NCI-H2171 treated with DMSO at 0.1 percent for 48 hours (cell line): ENCODE results near the gene LARP4B.

Experiments used
- DNase-seq: peaks from one replicate; lab custom pipeline; 2025; lab: John Stamatoyannopoulos, UW

LARP4B gene

DNA sequence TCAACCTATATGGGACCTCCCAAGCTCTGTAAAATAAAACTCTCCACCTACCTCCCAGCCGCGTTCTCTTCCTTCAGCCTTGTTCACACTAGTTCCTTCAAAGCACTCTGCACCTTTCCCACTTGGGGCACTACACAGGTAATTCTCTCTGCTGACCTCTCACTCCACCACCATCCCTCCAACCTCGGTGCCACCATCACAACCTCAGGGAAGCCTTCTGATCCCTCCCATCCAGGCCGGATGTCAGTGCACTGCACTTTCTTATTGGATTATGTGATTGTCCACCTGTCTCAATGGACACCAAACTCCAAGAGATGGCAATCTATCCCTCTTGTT lies 7.0 kb downstream of the LARP4B start:
- no peak for DNase-seq

DNA sequence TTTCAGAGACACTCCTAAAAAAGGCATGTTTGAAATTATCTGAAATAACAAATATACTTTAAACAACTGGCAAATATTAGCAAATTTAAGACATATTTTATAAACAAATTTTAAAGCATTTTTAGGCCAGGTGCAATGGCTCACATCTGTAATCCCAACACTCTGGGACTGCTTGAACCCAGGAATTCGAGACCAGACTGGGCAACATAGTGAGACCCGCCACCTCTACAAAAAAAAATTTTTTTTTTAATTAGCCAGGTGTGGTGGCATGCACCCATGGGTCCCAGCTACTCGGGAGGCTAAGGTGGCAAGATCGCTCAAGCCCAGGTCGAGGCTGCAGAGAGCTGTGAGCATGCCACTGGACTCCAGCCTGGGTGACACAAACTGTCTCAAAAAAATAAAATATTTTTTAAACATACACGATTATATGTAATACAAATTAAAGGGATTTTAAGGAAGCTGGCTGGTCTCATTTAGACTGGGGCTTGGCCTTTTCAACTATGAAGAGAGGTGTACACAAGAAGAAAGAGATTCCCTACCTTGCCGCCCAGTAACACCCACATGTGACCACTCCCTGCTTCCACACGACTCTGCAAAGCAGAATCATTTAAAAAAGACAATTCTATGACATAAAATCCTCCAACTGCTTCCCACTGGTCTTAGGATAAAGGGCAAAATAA lies 7.5 kb downstream of the LARP4B start:
- no peak for DNase-seq

DNA sequence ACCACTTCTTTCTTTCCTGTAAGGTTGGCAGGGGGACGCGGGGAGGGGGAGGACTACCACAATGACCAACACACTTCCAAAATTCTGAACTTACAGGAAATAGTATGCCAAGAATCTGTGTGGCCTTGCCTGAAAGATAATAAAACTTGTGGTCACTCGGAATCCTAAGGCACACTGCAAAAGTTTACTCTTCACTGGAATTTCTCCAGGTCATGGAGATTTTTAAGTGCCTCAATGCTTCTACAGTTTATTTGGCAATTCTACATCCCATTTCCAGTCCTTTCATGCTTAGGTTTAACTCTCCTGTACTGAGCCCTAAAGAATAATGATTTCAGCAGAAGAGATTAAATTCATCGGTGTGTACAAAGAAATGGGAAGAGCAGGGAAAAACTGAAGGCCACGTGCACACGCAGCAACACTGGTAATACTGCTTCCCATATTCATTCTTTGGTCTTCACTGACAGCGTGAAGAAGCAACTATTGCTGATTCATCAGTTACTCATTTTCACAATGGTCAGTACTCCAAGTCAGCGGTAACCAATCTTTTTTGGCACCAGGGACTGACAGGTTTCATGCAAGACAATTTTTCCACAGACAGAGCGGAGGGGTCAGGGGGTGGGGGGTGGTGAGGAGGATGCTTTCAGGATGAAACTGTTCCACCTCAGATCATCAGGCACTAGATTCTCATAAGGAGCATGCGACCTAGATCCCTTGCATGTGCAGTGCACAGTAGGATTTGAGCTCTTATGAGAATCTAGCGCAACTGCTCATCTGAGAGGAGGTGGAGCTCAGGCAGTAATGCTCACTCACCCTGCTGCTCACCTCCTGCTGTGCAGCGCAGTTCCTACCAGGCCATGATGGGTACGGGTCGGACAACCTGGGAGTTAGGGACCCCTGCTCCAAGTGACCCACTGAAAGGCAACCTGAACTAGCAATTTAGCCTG lies 9.8 kb downstream of the LARP4B start:
- no peak for DNase-seq

DNA sequence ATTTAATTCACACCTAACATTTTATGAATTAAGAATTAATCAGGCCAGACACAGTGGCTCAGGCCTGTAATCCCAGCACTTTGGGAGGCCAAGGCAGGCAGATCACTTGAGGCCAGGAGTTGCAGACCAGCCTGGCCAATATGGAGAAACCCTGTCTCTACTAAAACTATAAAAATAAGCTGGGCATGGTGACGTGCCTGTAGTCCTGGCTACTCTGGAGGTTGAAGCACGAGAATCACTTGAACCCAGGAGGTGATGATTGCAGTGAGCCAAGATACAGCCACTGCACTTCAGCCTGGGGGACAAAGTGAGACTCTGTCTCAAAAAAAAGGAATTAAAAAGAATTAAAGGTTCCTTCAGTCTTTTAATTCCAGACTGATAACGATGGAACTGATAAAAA lies 11.1 kb downstream of the LARP4B start:
- no peak for DNase-seq

DNA sequence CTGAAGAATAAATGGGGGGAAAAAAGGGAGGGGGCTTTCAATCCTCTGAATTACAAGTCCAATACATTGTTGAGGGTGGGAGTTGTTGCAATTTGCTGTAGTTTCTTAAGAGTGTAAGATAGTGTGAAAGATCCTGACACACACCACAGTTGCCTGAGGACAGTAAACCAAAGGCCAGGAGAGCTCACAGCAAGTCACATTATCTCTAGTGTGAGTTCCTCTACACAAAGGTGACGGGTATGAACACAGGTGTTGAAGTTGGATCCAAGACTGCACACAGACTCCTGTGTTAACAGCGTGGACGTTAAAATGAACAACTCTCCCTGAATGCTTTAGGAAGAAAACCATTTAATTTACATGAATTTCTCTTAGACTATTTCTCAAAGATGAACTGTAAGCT lies 12.0 kb downstream of the LARP4B start:
- DNase-seq, result no peak

DNA sequence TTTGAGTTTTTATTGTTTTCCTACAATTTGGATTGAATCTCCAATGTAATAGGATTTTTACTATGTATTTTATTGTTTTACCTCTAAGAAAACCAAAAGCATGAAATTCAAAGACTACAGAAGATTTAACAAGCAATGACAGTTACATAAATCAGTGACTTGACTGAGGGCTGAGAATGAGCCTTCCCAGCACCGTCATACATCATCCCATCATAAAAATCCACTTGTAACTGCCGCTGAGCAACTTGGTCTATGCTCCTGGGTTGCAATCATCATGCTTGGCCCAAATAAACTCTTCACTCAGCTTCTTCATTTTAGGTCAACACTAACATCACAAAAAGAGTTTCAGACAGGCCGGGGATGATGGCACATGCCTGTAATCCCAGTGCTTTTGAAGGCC lies 13.5 kb downstream of the LARP4B start:
- DNase-seq, result no peak

DNA sequence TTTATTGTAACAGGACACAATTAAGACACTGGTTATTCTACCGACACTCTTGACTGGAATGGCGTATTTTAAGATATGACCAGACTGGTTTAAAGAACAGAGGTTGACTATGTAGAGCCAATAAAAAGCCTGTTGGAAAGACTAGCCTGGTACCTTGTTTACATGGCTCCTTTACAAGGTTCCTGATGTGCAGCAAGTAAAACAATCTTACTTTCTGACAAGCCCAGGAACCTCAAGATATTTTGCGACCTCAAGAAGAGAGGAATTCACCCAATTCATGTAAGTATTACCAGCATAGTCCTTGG lies 14.1 kb downstream of the LARP4B start:
- DNase-seq, result no peak

DNA sequence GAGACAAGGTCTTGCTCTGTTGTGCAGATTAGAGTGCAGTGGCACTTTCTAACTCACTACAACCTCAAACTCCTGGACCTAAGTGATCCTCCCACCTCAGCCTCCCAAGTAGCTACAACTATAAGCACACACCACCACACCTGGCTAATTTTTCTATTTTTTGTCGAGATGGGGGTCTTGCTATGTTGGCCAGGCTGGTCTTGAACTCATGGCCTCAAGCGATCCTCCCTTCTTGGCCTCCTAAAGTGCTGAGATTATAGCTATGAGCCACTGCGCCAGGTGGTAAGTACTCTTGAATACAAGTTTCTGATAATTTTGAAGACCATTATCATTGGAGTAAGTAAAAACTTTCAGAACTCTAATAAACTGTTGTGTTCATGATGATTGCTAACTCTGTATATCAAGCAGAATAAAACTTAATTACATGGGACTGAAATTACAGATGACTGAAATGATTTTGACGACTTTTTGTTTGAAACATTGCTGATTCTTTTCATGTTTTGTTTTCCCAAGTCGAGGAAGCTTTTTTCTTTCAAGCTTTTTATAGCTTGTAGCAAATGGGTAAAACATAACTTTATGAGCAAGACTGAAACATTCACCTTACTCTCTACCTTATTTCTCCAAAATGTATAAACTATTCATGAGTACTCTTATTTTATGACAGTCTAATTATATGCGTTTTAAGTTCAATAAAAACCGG lies 14.6 kb downstream of the LARP4B start:
- no peak for DNase-seq

DNA sequence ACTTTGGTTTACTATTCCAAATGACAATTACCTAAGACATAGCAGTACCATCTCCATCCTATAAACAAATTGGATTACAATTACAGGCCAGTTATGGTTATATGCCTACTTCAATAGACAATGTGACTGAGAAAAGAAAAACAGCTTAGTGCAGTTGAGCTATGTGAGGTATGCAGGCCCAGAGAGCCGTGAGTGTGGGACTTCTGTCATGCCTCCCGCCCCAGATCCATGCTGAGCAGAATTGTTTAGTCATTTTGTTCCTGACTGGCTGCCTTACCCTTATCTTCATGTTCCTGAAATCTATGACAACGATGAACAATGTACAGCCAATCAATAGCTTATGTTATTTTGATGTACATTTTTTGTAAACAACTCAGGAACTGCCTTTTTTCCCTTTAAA lies 21.7 kb downstream of the LARP4B start:
- DNase-seq, result no peak

DNA sequence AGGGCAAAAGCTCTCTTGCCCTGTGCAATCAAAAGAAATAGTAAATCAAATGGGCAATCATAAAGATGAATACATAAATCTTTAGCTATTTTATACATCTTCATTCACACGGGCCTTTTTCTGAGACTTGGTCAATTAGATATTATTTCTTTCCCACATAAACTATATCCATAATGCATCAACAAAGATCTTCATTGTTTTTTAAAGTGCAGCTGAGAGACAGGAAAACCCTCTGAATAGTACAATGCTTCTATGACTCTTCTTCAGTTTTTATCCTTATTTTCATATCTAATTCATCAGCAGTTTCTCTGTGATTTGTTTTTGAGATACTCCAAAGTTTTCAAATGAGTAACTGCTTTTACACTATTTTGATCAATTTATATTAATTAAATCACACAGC lies 25.5 kb downstream of the LARP4B start:
- DNase-seq, result no peak

DNA sequence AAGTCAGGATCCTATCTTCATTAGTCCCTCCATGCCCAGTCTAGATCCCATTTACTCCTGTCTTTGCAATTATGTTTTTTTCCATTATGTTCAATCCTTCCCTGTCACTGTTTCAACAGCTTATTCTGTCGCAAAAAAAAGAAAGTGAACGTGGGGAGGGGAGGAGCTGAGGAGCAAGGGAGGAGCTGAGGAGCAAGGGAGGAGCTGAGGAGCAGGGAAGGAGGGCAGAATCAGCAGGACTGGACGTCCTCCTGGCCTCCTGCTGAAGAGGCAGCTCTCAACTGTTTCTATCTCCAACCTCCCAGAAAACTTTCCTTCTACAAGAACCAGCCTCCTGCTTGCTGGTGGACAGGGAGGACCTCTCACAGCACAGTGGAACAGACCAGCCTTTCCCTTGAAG lies 26.0 kb downstream of the LARP4B start:
- no peak for DNase-seq

DNA sequence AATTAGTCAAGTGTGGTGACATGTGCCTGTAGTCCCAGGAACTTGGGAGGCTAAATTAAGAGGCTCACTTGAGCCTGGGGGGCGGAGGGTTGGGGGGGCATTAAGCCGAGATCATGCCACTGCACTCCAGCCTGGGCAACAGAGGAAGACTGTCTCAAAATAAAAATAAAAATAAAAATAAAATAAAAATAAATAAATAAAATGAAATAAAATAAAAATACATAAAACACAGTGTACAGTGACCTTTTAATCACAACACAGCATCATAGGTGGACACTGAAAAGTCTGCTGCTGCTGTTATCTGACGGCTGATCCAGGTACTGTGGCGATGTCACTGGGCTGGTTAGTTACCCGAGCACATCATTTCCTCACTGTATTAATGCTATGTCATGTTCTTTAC lies 27.1 kb downstream of the LARP4B start:
- DNase-seq, result no peak

DNA sequence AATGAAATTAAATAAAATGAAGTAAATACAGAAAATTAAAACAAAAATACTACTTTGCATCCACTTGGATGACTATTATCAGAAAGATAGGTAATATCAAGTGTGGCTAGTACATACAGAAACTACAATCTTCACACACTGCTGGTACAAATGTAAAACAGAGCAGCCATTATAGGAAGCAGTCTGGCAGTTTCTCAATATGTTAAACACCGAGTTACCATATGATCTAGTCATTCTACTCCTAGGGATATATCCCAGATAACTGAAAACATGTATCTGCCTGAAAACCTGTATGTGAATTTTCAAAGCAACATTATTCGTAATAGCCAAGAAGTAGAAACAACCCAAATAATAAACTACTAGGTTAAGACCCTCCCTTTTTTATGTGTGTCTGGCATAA lies 33.4 kb downstream of the LARP4B start:
- DNase-seq, result no peak

DNA sequence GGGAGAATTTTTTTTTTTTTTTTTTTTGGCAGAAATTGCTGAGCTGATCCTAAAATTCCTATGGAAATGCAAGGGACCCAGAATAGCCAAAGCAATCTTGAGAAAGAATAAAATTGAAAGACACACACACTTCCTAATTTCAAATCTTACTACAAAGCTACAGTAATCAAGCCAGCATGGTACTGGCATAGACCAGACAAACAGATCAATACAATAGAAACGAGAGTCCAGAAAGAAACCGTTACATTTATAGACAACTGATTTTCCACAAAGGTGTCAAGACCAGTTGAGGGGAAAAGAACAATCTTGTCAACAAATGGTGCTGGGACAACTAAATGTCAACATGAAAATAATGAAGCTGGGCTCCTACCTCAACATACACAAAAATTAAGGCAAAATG lies 34.5 kb downstream of the LARP4B start:
- DNase-seq, result no peak

DNA sequence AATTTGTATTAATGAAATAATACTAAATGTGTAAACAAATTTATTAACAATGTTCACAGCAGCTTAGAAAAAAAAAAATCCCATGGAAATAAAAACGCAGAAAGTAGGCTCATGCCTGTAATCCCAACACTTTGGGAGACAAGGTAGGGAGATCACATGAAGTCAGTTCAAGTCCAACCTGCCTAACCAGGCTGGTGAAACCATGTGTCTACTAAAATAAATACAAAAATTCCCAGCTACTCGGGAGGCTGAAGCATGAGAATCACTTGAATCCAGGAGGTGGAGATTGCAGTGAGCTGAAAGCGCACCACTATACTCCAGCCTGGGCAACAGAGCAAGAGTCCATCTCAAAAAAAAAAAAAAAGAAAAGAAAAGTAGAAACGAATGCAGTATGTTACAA lies 36.2 kb downstream of the LARP4B start:
- no peak for DNase-seq

DNA sequence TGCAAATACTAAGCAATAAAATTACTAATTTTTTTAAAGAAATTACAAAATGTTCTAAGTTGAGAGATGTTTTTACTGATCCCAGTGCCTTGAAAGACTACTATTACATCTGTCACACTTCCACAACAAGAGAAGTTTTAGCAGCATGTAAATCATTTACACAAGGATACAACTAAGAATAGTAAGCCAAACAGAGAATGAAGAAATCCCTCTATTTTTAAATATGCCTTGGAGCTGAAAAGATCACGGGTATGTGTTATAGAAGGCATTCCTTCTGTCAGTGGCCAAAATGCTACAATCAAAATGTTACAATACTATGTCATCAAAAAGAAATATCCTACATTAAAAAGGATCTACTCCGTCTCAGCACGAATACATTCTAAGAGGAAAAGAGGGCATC lies 52.6 kb downstream of the LARP4B start:
- DNase-seq, result no peak

DNA sequence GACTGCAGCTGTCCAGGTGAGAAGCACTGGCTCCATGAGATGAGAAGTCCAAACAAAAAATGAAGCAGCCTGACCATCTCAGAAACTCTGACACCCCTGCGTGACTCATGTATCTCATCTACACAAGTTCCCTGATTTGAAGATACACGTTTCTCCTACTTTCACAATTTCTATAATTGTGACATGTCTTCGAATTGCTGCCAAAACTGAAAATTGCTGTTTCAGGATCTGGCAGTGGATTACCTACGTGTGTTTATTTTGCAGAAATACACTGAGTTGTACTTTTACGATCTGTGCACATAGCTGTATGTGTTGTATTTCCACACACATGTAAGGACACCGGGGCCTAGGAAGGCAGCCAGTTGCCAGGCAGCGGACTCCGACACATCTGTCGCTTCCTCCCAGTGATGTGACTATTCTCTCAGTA lies 53.2 kb downstream of the LARP4B start:
- no peak for DNase-seq

DNA sequence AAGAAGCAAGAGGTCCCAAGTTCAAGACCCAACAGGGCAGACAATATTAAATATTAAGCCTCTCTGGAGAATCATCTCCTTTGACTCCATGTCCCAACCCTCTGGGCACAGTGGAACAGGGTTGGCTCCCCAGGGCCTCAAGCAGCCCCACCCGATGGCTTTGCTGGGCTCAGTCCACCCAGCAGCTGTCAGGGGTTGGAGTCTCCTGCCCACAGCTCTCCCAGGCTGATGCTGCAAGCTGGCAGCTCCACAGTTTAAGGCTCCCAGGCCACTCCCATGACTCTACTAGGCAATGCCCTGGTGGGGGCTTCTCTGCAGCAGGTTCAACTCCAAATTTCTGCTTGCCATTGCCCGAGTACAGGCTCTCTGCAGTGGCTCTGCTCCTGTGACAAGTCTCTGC lies 55.1 kb downstream of the LARP4B start:
- DNase-seq, result no peak

DNA sequence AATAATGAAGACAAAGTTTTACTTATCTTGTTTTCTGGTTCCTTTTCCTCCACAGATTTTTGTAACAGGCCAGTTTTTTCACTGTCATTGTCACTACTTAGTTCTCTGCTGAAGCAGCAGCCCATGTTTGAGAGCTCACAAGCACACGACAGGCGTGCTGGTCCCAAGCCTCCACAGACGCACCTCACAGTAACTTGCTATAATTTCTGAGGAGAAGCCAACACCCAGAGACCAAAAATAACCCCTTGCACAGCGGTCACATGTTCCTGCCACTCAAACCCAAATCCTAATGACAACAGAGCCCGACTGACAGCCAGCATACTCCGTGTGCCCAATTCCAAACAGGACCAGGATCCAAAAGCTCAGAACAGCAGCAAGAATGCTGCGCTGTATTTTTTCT lies 58.5 kb downstream of the LARP4B start:
- DNase-seq, result no peak

DNA sequence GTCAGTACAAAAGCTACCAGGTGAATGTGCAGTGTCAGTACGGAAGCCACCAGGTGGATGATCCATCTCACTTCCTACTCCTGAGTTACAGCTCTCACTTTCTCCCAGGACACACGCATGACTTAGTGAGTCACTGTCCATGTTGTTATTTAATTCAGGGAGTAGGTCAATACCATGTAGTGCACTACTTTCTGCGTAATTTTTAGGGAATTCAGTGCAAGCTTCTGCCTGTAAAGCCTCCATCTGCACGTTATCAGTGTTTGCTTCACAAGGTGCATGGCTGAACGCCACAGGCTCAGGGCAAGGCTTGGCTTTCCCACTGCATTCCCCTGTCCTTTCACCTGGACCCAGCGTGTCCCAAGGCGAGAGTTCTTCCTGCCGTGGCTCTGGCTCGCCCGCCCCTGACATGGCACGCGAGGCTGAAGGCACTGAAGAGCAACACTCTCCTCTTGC lies 59.5 kb downstream of the LARP4B start:
- no peak for DNase-seq

DNA sequence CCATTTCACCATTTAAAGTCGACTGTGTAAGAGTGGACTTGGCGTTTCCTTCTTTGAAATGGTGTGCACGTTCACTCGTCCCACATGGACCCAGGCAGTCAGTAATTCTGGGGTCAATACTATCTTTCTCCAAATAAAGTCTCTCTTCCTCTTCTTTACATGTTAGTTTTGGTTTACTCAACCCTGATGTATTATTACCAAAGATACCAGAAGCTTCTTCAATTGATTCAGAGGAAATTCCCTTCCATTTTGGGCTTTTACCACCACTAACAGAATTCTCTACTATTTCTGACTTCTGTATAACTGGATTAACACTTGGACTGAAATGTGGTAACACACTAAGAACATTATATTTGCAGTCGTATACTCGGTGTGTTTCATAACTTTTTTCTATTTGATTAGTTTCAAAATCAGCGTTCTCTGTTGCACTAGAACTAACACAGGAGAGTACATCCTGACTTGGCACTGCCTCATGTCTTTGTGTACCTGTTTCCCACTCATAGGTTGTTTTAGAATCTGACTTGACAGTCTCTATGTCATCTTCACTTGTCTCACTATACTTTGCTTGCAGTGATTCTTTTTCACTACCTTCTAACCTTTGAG lies 60.8 kb downstream of the LARP4B start:
- no peak for DNase-seq

DNA sequence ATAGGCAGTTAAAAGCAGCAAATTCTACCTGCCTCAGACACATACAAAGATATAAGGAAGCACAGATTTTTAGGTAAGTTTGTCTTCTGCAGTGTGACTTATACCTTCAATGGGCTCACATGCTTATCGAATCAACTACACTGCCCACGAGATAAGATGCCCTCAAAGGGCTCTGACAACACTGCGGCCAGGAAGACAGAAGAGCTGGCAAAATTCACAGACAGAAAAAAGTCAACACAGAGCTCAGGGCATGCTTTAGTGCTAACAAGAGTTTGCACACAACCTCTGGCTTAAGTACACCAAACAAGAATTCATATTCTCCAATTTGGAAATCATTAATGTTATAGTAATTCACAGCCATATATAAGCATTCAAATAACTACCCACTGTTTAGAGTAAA lies 62.3 kb downstream of the LARP4B start:
- DNase-seq, result no peak

DNA sequence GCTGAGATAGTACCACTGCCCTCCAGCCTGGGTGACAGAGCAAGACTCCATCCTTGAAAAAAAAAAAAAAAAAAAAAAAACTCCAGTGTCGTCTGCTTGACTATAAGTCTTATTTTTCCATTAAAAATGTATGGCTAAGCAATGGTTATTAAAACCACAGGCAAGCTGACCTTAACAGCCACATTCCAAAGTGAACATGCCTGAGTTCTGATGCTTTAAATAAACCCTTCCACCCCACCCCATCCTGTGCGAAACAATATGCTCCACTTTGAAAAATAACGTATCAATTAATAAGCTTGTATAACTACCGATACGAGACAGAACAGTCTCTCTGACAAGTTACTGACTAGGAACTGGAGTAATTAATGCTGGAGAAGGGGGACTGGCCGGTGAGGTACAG lies 63.7 kb downstream of the LARP4B start:
- DNase-seq, result no peak
